Astrocyte (in vitro differentiated cells and primary cell): ENCODE measurements around the gene DYSF.

Experiments used
- EZH2 ChIP-seq: IDR thresholded peaks from 2 replicates; pipeline ENCODE4 v1.6.1; 2012; ENCODE audit warnings: mild to moderate bottlenecking, low read length, inconsistent platforms; ENCODE audit not compliant: insufficient read depth
- TF ChIP-seq, protein P1 (sequence below): IDR thresholded peaks from 2 replicates; pipeline ENCODE4 v1.5.1; 2011; ENCODE audit warnings: low read depth, mild to moderate bottlenecking, inconsistent platforms, low read length, moderate library complexity; ENCODE audit not compliant: insufficient read depth

DNA sequence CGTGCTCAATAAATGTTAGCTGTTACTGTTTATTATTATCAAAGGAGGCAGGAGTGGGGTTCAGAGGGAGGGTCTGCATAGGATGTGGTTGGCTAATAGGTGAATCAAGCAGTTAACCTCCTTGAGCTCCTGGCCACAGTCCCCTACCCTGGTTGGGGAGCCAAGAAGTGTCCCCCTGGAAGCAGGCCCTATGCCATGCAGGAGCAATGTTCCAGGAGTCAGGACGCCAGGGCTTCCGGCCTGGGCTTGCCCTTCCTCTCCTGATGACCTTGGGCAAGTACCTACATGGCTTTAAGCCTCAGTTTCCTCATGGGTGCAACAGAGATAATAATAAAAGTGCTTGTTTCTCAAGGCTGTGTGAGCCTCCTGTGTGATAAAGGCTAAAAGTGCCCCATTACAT lies 84.9 kb downstream of the DYSF start:
- TF ChIP-seq, protein P1, sequence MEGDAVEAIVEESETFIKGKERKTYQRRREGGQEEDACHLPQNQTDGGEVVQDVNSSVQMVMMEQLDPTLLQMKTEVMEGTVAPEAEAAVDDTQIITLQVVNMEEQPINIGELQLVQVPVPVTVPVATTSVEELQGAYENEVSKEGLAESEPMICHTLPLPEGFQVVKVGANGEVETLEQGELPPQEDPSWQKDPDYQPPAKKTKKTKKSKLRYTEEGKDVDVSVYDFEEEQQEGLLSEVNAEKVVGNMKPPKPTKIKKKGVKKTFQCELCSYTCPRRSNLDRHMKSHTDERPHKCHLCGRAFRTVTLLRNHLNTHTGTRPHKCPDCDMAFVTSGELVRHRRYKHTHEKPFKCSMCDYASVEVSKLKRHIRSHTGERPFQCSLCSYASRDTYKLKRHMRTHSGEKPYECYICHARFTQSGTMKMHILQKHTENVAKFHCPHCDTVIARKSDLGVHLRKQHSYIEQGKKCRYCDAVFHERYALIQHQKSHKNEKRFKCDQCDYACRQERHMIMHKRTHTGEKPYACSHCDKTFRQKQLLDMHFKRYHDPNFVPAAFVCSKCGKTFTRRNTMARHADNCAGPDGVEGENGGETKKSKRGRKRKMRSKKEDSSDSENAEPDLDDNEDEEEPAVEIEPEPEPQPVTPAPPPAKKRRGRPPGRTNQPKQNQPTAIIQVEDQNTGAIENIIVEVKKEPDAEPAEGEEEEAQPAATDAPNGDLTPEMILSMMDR: no peak
- TF ChIP-seq EZH2: no peak
